GM08714 (cell line): ENCODE data around the gene ASL.
"Not testable (repeated sequence)": the region's sequence is repeated elsewhere in the genome, so short reads cannot be mapped to it uniquely, and the experiment has no call there.

ENCODE experiments used
- H3K4me3 ChIP-seq: fragments of 200-500 bp; sonication (Bioruptor generic); 2 replicates; pipeline ENCODE4 v1.5.1; 2014; ENCODE audit warnings: mild to moderate bottlenecking, low read length, inconsistent platforms
- ZNF274 ChIP-seq: IDR thresholded peaks from 2 replicates; pipeline ENCODE4 v1.6.1; 2012; ENCODE audit warnings: mild to moderate bottlenecking, low read depth, low read length

Gene ASL

DNA sequence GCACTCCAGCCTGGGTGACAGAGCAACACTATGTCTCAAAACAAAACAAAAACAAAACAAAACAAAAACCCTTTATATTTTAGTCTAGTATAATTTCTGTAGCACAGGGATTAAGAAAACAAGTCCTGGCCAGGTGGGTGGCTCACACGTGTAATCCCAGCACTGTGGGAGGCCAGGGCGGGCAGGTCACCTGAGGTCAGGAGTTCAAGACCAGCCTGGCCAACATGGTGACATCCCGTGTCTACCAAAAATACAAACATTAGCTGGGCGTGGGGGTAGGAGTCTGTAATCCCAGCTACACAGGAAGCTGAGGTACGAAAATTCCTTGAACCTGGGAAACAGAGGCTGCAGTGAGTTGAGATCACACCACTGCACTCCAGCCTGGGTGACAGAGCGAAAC lies 23.2 kb upstream of the ASL start:
- no peak for TF ChIP-seq ZNF274
- no peak overlapping the region for H3K4me3 ChIP-seq

DNA sequence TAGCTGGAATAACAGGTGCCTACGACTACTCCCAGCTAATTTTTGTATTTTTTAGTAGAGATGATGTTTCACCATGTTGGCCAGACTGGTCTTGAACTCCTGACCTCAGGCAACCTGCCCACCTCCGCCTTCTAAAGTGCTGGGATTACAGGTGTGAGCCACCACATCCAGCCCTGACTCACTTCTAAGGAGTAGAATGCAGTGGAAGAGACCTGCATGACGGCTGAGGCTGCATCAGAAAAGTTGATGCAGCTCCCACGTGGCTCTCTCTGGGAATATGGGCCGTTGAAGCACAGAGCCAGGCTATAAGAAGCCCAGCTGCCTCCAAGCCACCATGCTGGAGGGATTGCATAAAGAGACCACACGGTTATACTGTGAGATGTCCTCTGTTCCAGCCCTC lies 21.6 kb upstream of the ASL start:
- no peak for TF ChIP-seq ZNF274
- H3K4me3 ChIP-seq = no peak overlapping the region

DNA sequence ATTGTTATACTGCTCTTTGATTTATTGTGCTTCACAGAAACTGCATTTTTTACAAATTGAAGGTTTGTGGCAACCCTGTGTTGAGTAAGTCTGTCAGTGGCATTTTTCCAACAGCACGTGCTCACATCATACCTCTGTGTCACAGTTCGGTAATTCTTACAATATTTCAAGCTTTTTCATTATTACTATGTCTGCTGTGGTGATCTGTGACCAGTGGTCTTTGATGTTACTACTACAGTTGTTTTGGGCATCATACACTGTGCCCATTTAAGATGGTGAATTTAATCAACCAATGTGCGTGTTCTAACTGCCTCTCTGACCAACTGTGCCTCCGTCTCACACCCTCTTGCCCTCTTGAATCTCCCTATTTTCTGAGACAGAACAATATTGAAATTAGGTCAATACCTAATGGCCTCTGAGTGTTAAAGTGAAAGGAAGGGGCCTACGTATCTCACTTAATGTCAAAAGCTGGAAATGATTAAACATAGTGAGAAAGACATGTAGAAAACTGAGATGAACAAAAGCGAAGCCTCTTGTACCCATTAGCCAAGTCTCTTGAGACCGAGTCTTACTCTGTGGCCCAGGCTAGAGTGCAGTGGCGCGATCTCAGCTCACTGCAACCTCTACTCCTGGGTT lies 20.2 kb upstream of the ASL start:
- TF ChIP-seq ZNF274 = no peak
- H3K4me3 ChIP-seq = no peak overlapping the region; the same call in 1 of the 2 replicates

DNA sequence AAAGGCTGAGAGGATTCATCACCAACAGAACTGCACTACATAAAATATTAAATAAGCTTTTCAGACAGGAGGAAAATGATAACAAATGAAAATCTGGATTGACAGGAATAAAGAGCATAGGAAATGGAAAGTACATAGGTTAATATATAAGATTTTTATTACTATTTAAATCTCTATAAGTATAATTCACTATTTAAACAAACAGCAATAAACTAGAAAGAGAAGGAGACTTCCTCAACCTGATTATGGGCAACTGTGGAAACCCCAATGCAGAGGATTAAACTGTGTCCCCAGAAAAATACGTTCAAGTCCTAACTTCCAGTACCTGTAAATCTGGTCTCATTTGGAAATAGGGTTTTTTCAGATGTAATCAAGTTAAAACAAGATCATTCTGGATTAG lies 14.8 kb upstream of the ASL start:
- no peak overlapping the region for H3K4me3 ChIP-seq
- TF ChIP-seq ZNF274 = no peak

DNA sequence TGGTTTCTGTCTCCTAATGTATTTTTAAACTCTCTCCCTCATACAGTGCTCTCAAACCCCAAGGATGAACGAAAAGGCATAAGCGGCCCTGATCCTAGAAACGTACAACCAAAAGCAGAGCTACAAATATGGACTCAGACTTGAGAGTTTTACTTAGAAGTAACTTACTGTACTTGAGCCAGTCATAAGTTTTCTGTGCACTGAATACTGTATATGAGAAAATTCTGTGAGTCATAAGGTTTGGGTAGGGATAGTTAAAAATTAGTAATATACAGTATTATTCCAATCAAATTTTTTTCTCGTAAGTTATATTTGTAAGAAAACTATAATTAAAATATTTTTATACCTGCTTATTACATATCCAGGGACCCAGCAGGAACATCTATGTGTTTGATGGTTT lies 5.9 kb upstream of the ASL start:
- TF ChIP-seq ZNF274 = no peak

DNA sequence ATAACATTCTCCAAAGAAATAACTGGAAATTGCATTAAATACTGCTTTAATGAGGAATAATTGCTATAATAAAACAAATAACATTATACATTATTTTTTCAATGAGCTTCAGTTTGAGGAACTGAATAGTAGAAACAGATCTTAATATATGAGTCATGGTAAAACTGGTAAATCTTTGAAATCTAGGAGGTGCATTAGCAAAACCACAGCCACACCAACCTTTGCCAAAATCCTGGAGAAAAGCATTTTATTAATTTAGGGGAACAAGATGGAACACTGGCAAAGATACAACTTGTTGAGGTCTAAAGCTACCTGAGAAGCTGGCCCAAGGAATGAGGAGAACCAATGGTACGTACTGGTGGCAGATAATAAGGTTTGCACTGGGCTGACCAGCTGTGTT lies 5.4 kb upstream of the ASL start:
- no peak overlapping the region for H3K4me3 ChIP-seq
- no peak for TF ChIP-seq ZNF274

More for the DNA sequence above, 5.9 kb upstream of the ASL start:
- no peak overlapping the region for H3K4me3 ChIP-seq

DNA sequence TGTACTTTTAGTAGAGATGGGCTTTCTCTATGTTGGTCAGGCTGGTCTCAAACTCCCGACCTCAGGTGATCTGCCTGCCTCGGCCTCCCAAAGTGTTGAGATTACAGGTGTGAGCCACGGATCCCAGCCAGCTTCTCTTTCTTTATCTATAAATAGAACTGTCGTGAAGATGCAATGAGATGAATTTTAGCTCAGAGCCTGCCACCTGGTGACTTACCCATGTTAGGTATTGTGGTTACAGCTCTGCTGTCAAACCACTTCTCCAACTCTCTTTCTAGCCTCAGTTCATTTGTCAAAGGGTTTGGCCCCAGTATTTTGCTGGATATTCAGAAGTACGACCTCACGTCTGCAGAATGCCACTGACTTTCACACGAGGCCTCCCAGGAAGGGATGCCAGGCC lies 3.4 kb upstream of the ASL start:
- not testable (repeated sequence) for H3K4me3 ChIP-seq

DNA sequence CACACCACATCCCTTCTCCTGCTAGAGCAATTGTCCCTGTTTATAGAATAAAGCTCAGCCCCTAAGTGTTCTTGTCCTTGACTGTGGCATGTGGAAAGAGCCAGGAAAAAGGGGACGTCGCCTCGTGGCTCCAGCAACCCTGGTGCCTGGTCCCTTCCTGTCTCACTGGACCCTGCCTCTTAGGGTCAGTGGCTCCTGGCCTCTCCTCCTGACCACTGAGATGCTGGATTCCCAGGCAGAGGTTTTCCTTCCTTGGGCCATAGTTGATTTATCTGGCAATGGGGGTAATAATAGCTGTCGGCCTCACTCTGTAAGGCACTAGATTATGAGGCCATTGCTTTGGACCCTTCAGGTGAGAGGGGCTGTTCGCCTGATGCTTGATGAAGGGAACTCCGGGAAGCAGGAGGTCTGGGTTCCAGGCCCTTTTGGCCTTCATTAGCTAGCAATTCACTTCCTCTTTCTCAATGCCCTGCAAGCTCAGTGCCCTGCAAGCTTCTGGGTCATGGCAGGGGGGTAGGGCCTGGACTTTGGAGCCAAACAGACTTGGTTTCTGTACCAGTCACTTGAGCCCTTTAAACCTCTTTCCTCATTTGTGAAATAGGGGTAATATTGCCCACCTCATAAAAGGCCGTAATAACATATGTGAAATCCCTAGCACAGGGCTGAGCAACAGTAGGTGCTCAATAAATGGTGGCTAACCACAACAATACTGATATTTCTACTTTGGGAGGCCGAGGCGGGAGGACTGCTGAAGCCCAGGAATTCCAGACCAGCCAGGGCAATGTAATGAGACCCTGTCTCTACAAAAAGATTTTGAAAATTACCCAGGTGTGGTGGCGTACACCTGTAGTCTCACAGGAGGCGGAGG lies 1.1 kb downstream of the ASL start:
- peak overlapping the region; percentile 69; the same call in 1 of the 2 replicates for H3K4me3 ChIP-seq

DNA sequence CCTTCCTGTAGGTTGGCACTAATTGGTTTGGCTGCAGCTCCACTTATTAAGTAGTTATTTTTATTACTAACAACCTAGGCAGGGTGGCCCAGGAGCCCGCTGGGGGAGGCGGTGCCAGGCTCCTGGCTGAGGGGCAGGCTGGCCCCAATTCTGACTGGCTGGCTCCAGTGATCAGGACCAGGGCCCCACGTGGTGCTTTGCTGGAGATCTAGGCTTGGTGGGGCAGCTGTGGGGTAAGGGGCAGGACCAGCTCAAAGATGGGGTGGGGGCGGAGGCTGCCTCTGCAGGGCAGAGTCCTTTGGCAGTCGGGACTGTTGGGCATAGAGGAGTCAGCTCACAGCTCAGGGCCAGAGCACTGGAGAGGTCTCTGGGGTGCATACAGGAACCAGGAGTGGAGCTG lies 2.4 kb downstream of the ASL start:
- no peak for TF ChIP-seq ZNF274
- H3K4me3 ChIP-seq = no peak overlapping the region

More for the DNA sequence above, 1.1 kb downstream of the ASL start:
- no peak for TF ChIP-seq ZNF274

DNA sequence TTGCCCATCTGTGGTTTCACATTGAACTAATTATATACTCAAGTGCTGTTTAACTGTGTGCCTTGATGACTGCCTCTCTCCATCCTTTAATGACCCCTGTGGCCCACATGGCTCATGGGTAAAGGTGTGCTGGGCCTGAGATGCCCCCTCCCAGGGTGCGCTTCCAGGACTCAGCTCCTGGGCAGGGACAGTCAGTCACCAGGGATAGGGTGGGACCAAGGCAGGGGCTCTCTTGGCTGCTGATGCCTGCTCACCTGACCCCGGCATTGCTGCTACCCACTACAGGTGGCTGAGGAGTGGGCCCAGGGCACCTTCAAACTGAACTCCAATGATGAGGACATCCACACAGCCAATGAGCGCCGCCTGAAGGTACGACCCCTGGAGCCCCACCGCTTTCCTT lies 6.5 kb downstream of the ASL start:
- no peak for TF ChIP-seq ZNF274
- no peak overlapping the region for H3K4me3 ChIP-seq

DNA sequence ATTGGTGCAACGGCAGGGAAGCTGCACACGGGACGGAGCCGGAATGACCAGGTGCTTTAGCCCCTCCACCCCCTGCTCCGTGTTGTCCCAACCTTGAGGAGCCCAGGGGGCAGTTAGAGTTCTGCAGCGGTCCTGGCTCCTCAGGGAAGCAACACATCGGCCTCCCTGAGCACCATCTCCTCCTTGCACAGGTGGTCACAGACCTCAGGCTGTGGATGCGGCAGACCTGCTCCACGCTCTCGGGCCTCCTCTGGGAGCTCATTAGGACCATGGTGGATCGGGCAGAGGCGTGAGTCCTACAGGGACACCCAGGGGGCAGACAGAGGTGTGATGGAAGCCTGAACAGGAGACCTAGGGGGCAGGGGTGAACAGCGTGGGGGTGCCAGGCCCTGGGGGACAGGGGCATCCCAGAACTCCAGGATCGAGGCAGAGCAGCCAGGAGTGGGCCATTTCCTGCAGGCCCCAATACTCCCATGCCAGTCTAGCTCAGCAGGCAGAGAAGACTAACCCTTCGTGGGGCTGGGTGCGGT lies 7.3 kb downstream of the ASL start:
- no peak overlapping the region for H3K4me3 ChIP-seq
- TF ChIP-seq ZNF274 = no peak

DNA sequence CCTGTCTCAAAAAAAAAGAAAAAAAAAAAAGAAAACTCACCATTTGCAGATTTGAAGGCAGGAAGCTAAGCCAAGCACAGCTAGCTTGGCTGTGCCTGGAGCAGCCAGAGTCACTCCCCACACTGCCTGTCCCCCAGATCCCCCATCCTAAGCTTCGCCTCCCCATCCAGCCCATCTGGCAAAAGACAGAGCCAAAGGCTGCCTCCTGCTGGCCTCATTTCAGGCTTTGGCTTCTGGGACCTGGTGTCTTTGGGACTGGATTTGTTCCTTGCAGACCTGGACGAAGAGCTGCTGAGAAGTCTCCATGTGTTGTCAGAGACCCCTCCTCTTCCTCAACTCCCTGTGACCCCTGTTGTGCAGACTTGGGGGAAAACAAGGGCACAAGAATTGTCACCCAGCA lies 8.1 kb downstream of the ASL start:
- H3K4me3 ChIP-seq = no peak overlapping the region
- no peak for TF ChIP-seq ZNF274

DNA sequence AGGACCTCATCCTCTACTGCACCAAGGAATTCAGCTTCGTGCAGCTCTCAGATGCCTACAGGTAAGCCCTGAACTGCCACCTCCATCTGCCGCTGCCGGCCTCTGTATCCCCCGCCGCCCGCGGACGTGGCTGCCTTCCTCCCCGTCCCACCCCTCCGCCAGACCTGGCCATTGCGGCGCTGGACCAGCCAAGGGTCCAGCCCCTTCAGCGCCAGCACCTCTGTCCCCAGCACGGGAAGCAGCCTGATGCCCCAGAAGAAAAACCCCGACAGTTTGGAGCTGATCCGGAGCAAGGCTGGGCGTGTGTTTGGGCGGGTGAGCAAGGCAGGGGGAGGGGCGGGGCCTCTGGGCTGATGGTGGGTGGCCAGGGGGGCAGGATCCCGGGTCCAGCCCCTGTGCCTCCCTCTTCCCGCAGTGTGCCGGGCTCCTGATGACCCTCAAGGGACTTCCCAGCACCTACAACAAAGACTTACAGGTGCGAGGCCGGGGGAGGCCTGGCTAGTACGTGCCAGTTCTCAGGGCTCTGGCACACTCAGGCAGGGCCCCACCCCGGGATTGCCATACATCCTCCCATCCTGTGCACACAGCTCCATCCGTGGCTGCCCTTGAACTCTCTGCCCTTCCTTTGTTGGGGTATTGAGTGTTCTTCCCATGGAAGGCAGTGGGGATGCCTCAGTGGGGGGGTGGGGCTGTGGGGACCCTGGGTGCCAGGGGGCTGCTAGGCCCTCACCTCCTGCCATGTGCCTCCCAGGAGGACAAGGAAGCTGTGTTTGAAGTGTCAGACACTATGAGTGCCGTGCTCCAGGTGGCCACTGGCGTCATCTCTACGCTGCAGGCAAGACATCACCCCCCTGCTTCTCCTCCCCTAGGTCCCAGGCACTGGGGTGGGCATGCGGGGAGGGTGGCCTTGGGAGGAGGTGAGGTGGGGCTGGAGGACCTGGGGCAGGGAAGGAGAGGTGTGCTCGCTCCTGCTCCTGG lies 13.5 kb downstream of the ASL start:
- no peak for TF ChIP-seq ZNF274
- no peak overlapping the region for H3K4me3 ChIP-seq

DNA sequence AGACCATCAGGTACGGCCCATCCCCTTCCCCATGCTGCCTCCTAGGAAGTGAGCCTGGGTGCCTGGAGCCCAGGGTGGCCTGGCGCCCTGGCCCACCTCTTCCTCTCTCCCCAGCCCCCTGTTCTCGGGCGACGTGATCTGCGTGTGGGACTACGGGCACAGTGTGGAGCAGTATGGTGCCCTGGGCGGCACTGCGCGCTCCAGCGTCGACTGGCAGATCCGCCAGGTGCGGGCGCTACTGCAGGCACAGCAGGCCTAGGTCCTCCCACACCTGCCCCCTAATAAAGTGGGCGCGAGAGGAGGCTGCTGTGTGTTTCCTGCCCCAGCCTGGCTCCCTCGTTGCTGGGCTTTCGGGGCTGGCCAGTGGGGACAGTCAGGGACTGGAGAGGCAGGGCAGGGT lies 17.0 kb downstream of the ASL start:
- TF ChIP-seq ZNF274 = no peak
- H3K4me3 ChIP-seq = no peak overlapping the region

DNA sequence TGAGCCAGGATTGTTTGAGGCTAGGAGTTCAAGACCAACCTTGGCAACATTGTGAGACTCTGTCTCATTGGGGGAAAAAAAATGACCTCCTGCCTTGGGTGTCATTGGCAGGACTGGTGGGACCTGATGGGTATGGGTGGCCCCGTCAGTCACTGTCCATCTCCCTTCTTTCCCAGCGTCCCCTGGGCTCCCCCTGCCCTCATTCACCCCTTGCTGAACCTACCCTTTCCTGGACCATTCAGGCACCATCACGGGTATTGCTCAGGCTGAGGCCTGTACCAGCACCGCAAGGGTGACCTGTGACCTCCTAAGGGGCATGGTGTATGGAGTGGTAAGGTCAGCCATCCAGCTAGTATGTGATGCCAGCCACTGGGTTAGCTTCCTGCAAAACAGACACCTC lies 19.4 kb downstream of the ASL start:
- TF ChIP-seq ZNF274 = no peak
- H3K4me3 ChIP-seq = no peak overlapping the region
